Neutrophil (primary cell): ENCODE data around the gene NUDT4.

ENCODE experiments used
- H3K27ac ChIP-seq: fragments of 200-600 bp; sonication (generic); 2 replicates; pipeline ENCODE4 v1.5.1; 2016; ENCODE audit warnings: mild to moderate bottlenecking, moderate library complexity
- H3K27me3 ChIP-seq: fragments of 200-600 bp; sonication (generic); 2 replicates; pipeline ENCODE4 v1.6.0; 2016; ENCODE audit warnings: mild to moderate bottlenecking
- H3K36me3 ChIP-seq: fragments of 200-600 bp; sonication (generic); 2 replicates; pipeline ENCODE4 v1.5.1; 2017
- H3K4me1 ChIP-seq, 2 experiments: fragments of 200-600 bp in 1 of 2; sonication (generic) in 1 of 2; 1 replicate in 1 of 2; 2 replicates in 1 of 2; pipeline versions ENCODE4 v1.5.1 to v1.6.1; 2013 to 2016; ENCODE audit warnings: low read depth in 1 of 2, low read length in 1 of 2, mild to moderate bottlenecking in 1 of 2, moderate library complexity in 1 of 2; ENCODE audit not compliant: control insufficient read depth in 1 of 2, insufficient read depth in 1 of 2
- H3K4me3 ChIP-seq, 2 experiments: fragments of 200-600 bp in 1 of 2; sonication (generic) in 1 of 2; 1 replicate in 1 of 2; 2 replicates in 1 of 2; pipeline ENCODE4 v1.5.1; 2013 to 2016; ENCODE audit warnings: low read depth in 1 of 2, low read length in 1 of 2, mild to moderate bottlenecking in 1 of 2, moderate library complexity in 1 of 2
- H3K9me3 ChIP-seq: fragments of 200-600 bp; sonication (generic); 2 replicates; pipeline ENCODE4 v1.5.1; 2016
- CTCF ChIP-seq: fragments of 200-600 bp; sonication (generic); IDR thresholded peaks from 2 replicates; pipeline ENCODE4 v1.5.1; 2016; ENCODE audit warnings: antibody characterized with exemption

The NUDT4 gene

GRCh38 chr12:93351726-93352125 is 26.0 kb upstream of the NUDT4 start:
- Histone ChIP-seq H3K27ac (no peak overlapping the region), H3K4me1 (no peaks in the 10 kb centered on the region), H3K27me3 (no peaks in the 10 kb centered on the region), H3K4me3 (no peak overlapping the region), H3K36me3 (no peaks in the 10 kb centered on the region), H3K9me3 (no peaks in the 10 kb centered on the region)
- no peak for TF ChIP-seq CTCF

GRCh38 chr12:93352321-93352720 is 25.4 kb upstream of the NUDT4 start:
- Histone ChIP-seq H3K4me3 (no peak overlapping the region), H3K36me3 (no peaks in the 10 kb centered on the region), H3K27me3 (no peaks in the 10 kb centered on the region), H3K27ac (no peak overlapping the region), H3K9me3 (no peaks in the 10 kb centered on the region), H3K4me1 (no peaks in the 10 kb centered on the region)
- TF ChIP-seq CTCF = no peak

- Histone ChIP-seq H3K4me1 (no peaks in the 10 kb centered on the region), H3K27ac (no peak overlapping the region), H3K27me3 (no peaks in the 10 kb centered on the region), H3K4me3 (no peak overlapping the region), H3K9me3 (no peaks in the 10 kb centered on the region), H3K36me3 (no peaks in the 10 kb centered on the region)
- no peak for TF ChIP-seq CTCF
Observed at GRCh38 chr12:93356214-93356613, 21.5 kb upstream of the NUDT4 start.

GRCh38 chr12:93358058-93358457 is 19.7 kb upstream of the NUDT4 start:
- H3K4me3 ChIP-seq = no peak overlapping the region
- H3K27me3 ChIP-seq = no peaks in the 10 kb centered on the region
- no peaks in the 10 kb centered on the region for H3K9me3 ChIP-seq
- TF ChIP-seq CTCF = no peak
- H3K36me3 ChIP-seq = no peaks in the 10 kb centered on the region
- H3K27ac ChIP-seq = no peak overlapping the region
- no peaks in the 10 kb centered on the region for H3K4me1 ChIP-seq

GRCh38 chr12:93358821-93359220 is 18.9 kb upstream of the NUDT4 start:
- no peaks in the 10 kb centered on the region for H3K36me3 ChIP-seq
- no peaks in the 10 kb centered on the region for H3K27me3 ChIP-seq
- no peaks in the 10 kb centered on the region for H3K4me1 ChIP-seq
- H3K27ac ChIP-seq = no peak overlapping the region
- H3K9me3 ChIP-seq = no peaks in the 10 kb centered on the region
- H3K4me3 ChIP-seq = no peak overlapping the region
- TF ChIP-seq CTCF = no peak

GRCh38 chr12:93360688-93361087 is 17.0 kb upstream of the NUDT4 start:
- Histone ChIP-seq H3K27ac (no peak overlapping the region), H3K27me3 (no peaks in the 10 kb centered on the region), H3K4me3 (no peak overlapping the region), H3K4me1 (no peaks in the 10 kb centered on the region), H3K36me3 (no peaks in the 10 kb centered on the region), H3K9me3 (no peaks in the 10 kb centered on the region)
- TF ChIP-seq CTCF = no peak
